ENCODE measurements around the gene TRA2A. TPM values are rescaled to one million over a fixed set of nuclear protein-coding genes. Genes with fewer than 3 reads are reported as not detected.

Gene TRA2A
- total RNA-seq, 1 donor from 2014 or later = 84.1 TPM

DNA sequence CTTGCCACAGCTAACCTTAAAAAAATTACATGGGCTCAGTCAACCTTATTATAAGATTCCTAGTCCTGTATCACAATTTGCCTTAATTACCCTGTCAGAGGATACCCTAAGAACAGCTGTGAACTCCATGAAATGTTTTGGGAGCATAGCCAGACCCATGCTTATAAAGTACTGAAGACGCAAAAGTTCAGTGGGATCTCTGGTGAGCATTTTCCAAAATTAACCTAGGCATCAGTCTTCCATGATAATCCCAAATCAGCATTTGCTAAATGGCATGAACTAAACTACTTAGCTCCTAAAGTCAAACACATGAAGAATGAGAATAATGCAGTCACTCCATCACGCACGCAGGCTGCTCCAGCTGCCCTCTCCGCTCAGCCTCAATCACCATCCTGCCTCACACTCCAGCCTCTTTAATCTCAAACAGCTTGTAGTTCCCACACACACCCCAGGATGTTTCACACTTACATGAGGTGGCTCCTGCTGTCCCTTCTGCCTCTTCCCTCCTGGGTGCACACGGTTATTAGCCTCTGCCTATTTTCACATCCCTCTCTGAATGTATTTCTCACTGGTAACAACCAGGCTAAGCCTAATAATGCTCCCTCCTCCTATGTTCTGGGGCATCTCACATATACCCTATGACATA, 76.8 kb downstream of the TRA2A start:
- Histone ChIP-seq H3K27ac (no peak overlapping the region), H3K4me1 (no peaks in the 10 kb centered on the region), H3K4me3 (no peak overlapping the region), H3K27me3 (ENCODE audit: low read depth) (peaks cover 23% of the 10 kb centered on the region), H3K36me3 (no peaks in the 10 kb centered on the region), H3K9me3 (no peaks in the 10 kb centered on the region)
- DNase-seq (no peak), ATAC-seq (no peak)
- intact Hi-C loops (cut with DNase I) = no loop called here
- TF ChIP-seq, protein P1, sequence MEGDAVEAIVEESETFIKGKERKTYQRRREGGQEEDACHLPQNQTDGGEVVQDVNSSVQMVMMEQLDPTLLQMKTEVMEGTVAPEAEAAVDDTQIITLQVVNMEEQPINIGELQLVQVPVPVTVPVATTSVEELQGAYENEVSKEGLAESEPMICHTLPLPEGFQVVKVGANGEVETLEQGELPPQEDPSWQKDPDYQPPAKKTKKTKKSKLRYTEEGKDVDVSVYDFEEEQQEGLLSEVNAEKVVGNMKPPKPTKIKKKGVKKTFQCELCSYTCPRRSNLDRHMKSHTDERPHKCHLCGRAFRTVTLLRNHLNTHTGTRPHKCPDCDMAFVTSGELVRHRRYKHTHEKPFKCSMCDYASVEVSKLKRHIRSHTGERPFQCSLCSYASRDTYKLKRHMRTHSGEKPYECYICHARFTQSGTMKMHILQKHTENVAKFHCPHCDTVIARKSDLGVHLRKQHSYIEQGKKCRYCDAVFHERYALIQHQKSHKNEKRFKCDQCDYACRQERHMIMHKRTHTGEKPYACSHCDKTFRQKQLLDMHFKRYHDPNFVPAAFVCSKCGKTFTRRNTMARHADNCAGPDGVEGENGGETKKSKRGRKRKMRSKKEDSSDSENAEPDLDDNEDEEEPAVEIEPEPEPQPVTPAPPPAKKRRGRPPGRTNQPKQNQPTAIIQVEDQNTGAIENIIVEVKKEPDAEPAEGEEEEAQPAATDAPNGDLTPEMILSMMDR (IDR thresholded peaks at IDR 0.05) = no peak

Other genes with a start within 250 kb of the TRA2A start
- gene MALSU1, start 232.6 kb downstream of the TRA2A start, total RNA-seq = 41.4 TPM
- gene IGF2BP3, start 61.5 kb downstream of the TRA2A start, total RNA-seq = 2.0 TPM
- 15.5 TPM for gene CCDC126, start 65.4 kb upstream of the TRA2A start, total RNA-seq
- 10.3 TPM for gene FAM221A, start 148.2 kb upstream of the TRA2A start, total RNA-seq
- 1.0 TPM for gene STK31, start 178.2 kb upstream of the TRA2A start, total RNA-seq